Lower leg skin (tissue), 4 donors: Measurements from ENCODE around the gene AP5Z1. TPM values are rescaled to one million over a fixed set of nuclear protein-coding genes. Genes with fewer than 3 reads are reported as not detected.

Experiments used
- DNase-seq, 2 donors: peaks; one replicate each; pipeline ENCODE4 v3.0.0-alpha.2; 2019; ENCODE audit warnings: low spot score in 2 of 2
- H3K4me3 ChIP-seq: fragments of 200-600 bp; sonication (generic); 2 replicates; pipeline ENCODE4 v1.5.1; 2017; ENCODE audit warnings: mild to moderate bottlenecking, low read depth; ENCODE audit not compliant: poor library complexity, severe bottlenecking
- POLR2A ChIP-seq, 2 donors: fragments of 450-650 bp; IDR thresholded peaks; one replicate each; pipeline ENCODE4 v1.6.1; 2016 to 2017; ENCODE audit warnings: antibody characterized with exemption in 2 of 2, mild to moderate bottlenecking in 1 of 2, moderate library complexity in 1 of 2
- WGBS, 2 donors: methylation state at CpG; one replicate each; pipeline ENCODE4 v1.1.5; 2018; 5-methylcytosine and 5-hydroxymethylcytosine counted together
- intact Hi-C: fragments of 100-400 bp; cut with DNase I; formaldehyde crosslinking; loops from one replicate; pipeline ENCODE4 v1.15.0; 2023; ENCODE audit warnings: low total_unique reads
- total RNA-seq, 4 donors: library from RNA; depleted of rRNA; stranded (reverse); fragments of >200 nt; gene quantifications; one replicate each; pipeline ENCODE4 v1.1.0, GENCODE V29; 2016
- TF ChIP-seq, protein P1 (sequence below), 3 donors: fragments of 450-650 bp; IDR thresholded peaks; one replicate each; pipeline ENCODE4 v1.5.1; 2016; ENCODE audit warnings: antibody characterized with exemption in 3 of 3, mild to moderate bottlenecking in 3 of 3, moderate library complexity in 2 of 3

The AP5Z1 gene
- total RNA-seq, 4 donors from 2014 or later, result 43.1 to 87.4 (median 61.3) TPM

DNA sequence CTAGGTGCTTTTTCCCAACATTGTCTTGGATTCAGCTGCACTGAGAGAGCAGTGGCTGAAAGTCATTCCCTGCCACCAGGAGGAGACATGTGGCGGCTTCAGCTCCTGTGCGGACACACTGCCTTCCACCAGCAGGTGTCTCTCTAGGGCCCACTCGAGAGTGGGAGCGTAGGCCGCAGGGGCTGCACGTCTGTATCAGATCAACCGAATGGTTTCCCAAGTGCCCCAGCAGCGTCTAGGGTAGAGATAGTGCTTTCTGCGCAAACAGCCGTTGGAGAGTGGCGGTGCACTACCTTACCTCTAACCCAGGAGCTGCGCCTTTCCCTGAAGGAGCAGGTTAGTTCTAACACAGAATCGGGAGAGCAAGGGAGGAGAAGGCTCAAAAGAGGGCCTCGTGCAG, 54.8 kb downstream of the AP5Z1 start:
- no peak overlapping the region for H3K4me3 ChIP-seq
- no peak for DNase-seq
- 64 to 72% methylated on average over 13 to 14 of the region's 14 CpGs for WGBS, 2 donors
- intact Hi-C loops, result no loop called here
- no peak for TF ChIP-seq POLR2A (IDR thresholded peaks at IDR 0.05)
- TF ChIP-seq, protein P1, sequence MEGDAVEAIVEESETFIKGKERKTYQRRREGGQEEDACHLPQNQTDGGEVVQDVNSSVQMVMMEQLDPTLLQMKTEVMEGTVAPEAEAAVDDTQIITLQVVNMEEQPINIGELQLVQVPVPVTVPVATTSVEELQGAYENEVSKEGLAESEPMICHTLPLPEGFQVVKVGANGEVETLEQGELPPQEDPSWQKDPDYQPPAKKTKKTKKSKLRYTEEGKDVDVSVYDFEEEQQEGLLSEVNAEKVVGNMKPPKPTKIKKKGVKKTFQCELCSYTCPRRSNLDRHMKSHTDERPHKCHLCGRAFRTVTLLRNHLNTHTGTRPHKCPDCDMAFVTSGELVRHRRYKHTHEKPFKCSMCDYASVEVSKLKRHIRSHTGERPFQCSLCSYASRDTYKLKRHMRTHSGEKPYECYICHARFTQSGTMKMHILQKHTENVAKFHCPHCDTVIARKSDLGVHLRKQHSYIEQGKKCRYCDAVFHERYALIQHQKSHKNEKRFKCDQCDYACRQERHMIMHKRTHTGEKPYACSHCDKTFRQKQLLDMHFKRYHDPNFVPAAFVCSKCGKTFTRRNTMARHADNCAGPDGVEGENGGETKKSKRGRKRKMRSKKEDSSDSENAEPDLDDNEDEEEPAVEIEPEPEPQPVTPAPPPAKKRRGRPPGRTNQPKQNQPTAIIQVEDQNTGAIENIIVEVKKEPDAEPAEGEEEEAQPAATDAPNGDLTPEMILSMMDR (IDR thresholded peaks at IDR 0.05), result no peak

DNA sequence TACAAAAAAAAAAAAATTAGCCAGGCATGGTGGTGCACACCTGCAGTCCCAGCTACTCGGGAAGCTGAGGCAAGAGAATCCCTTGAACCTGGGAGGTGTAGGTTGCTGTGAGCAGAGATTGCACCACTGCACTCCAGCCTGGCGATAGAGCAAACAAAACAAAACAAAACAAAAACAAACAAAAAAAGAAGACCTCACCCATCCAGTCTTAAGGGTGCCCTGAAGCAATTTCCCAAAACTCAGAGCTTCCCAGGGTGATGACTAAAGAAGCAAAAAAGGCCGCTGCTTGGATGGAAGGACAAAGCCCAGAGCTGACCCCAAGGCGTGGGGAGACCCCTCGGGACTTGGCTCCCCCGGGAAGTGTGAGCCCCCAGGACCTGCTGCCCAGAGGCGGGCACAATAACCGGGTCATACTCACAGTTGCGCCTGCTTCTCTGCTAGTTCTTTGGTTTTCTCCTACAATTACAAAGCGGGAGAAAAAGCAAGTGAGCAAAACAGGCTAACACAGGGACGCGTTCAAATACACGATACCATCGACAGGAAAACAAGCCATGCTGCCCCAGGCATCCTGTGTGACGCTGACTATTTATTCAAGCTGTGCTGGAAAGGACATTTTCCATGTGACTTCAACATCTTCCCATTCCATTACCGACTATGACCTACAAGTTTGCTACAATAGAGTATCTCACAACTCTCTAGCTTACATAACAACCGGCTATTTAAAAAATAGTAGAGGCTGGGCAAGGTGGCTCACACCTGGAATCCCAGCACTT, 56.5 kb downstream of the AP5Z1 start:
- H3K4me3 ChIP-seq, result no peak overlapping the region
- WGBS, 2 donors, result 82 to 85% methylated on average over 17 of the region's 17 CpGs
- TF ChIP-seq, protein P1 (IDR thresholded peaks at IDR 0.05), result no peak
- no peak for TF ChIP-seq POLR2A (IDR thresholded peaks at IDR 0.05)
- no peak for DNase-seq
- intact Hi-C loops, result no loop called here

- intact Hi-C loops, result no loop called here
- H3K4me3 ChIP-seq, result no peak overlapping the region
- TF ChIP-seq POLR2A (IDR thresholded peaks at IDR 0.05), result no peak
- TF ChIP-seq, protein P1 (IDR thresholded peaks at IDR 0.05), result no peak
- no peak for DNase-seq
- 94 to 96% methylated on average over 16 of the region's 16 CpGs for WGBS, 2 donors
Observed at GRCh38 chr7:4832711-4833110, 57.3 kb downstream of the AP5Z1 start.

GRCh38 chr7:4833176-4833575, 57.8 kb downstream of the AP5Z1 start:
- no peak for TF ChIP-seq POLR2A (IDR thresholded peaks at IDR 0.05)
- TF ChIP-seq, protein P1 (IDR thresholded peaks at IDR 0.05), result no peak
- 88 to 91% methylated on average over 17 of the region's 17 CpGs for WGBS, 2 donors
- DNase-seq, result no peak
- no peak overlapping the region for H3K4me3 ChIP-seq
- intact Hi-C loops, result no loop called here

DNA sequence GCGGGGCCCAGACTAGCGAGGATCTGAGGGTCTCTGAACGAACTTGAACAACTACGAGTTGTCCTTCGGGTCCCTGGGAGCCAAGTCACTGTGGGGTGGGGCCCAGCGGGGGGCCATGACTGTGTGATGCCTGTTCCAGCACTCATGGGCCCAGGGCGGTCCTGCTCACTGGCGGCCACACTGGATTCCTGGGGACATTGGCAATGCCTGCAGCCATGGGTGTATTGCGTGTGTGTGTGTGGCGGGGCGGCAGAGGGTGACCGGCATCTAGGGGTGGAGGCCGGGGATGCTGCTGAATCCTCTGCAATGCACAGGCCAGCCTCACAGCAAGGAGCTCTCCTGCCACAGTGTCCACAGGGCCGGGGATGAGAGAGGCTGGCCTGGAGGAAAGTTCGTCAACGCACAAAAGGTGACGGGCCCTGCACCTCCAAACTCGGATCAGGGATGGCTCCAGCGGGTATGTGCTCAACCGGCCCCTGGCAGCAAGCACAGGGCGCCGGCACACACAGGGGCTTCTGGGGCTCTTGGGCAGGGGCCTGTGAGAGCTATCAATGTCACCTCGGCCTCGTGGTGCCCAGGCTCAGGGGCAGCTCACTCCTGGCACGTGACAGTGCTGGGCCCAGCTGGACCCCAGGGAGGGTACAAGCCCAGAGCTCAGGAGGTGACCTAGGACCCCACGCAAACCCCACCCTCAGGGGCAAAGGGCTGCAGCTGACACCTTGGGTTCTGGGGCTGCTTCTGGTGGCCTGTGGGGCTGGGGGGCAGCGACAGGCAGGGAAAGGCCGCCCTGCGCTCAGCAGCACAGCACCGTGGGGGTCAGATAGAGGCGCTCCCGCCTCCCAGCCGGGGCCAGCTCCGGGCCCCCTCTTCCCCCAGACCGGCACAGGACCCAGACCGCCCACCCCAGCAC, 58.5 kb downstream of the AP5Z1 start:
- TF ChIP-seq, protein P1 (IDR thresholded peaks at IDR 0.05), result no peak
- no peak for TF ChIP-seq POLR2A (IDR thresholded peaks at IDR 0.05)
- WGBS, 2 donors, result 92 to 97% methylated on average over 27 to 33 of the region's 36 CpGs

More for the DNA sequence above, 58.5 kb downstream of the AP5Z1 start:
- H3K4me3 ChIP-seq, result no peak overlapping the region
- intact Hi-C loops, result no loop called here
- peak in 1 of 2 donors; percentile 82 for DNase-seq
